Keratinocyte (primary cell): ENCODE results near the gene PTCH2.

ENCODE experiments used
- EZH2 ChIP-seq: IDR thresholded peaks from one replicate; pipeline ENCODE4 v1.6.1; 2012; ENCODE audit warnings: inconsistent platforms, mild to moderate bottlenecking, low read length, moderate library complexity
- TF ChIP-seq, protein P1 (sequence below), 3 experiments: IDR thresholded peaks in 1 of 3; conservative IDR thresholded peaks in 1 of 3; optimal IDR thresholded peaks in 1 of 3; 2 replicates in 2 of 3; 3 replicates in 1 of 3; pipeline versions ENCODE3 to v1.5.1; 2011; ENCODE audit warnings: low read length in 3 of 3, mild to moderate bottlenecking in 3 of 3, moderate library complexity in 2 of 3, control low read depth in 1 of 3, inconsistent platforms in 1 of 3; ENCODE audit not compliant: insufficient read depth in 2 of 3; ENCODE audit errors: extremely low read depth in 1 of 3

DNA sequence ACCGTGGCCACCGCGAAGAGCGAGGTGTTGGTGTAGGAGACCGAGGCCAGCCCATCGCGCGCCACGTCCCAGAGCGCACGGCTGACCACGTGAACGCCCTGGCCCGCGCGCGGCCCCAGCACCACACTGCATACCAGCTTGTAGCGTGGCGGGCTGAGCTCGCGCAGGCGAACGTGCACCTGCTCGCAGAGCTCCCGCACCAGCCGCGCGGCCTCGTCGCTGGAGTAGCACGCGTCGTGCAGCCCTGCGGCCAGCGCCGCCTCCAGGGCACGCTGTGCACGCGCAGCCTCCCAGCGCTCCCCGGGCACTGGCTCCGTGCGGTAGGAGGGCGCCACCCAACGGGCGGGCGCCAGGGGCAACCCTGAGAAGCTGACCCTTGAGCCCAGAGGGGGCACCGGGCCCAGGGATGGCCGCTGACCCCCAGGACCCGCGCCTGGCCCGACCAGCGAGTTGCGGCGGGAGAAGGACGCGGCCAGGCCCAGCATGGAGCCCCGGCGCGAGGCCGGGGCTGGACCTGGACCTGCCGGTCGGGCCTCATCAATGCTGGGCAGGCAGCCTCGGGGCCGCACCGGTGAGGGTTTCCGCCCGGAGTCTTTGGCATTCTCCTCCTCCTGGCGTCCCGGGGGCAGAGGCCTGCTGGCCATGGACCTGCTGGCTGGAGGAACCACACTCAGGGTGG lies 36.9 kb downstream of the PTCH2 start:
- TF ChIP-seq, protein P1, sequence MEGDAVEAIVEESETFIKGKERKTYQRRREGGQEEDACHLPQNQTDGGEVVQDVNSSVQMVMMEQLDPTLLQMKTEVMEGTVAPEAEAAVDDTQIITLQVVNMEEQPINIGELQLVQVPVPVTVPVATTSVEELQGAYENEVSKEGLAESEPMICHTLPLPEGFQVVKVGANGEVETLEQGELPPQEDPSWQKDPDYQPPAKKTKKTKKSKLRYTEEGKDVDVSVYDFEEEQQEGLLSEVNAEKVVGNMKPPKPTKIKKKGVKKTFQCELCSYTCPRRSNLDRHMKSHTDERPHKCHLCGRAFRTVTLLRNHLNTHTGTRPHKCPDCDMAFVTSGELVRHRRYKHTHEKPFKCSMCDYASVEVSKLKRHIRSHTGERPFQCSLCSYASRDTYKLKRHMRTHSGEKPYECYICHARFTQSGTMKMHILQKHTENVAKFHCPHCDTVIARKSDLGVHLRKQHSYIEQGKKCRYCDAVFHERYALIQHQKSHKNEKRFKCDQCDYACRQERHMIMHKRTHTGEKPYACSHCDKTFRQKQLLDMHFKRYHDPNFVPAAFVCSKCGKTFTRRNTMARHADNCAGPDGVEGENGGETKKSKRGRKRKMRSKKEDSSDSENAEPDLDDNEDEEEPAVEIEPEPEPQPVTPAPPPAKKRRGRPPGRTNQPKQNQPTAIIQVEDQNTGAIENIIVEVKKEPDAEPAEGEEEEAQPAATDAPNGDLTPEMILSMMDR (optimal IDR thresholded peaks at IDR 0.05 in 1 of 3, IDR thresholded peaks at IDR 0.05 in 1 of 3, conservative IDR thresholded peaks at IDR 0.05 in 1 of 3; ENCODE audit: extremely low read depth in 1 of 3, insufficient read depth in 2 of 3, low read length in 3 of 3), result no peak
- TF ChIP-seq EZH2, result no peak
